HL-60/S4 treated with phorbol 12-myristate 13-acetate at 8.2 ng/mL for 4 days and 3 days (cell line): Measurements from ENCODE around the gene FAM98C.

ENCODE experiments used
- in situ Hi-C: fragments of 300-500 bp; cut with MboI; formaldehyde crosslinking; loops from 2 replicates; pipeline ENCODE4 v1.15.0; 2022; ENCODE audit warnings: low sequenced_read_pairs

The FAM98C gene

GRCh38 chr19:38375748-38376147, 27.1 kb upstream of the FAM98C start:
- in situ Hi-C loops, result no loop called here

- in situ Hi-C loops, result no loop called here
Measured at GRCh38 chr19:38376576-38376975, 26.3 kb upstream of the FAM98C start.

GRCh38 chr19:38377052-38377451, 25.8 kb upstream of the FAM98C start:
- in situ Hi-C loops, result no loop called here

- in situ Hi-C loops, result no loop called here
Measured at GRCh38 chr19:38378866-38379265, 24.0 kb upstream of the FAM98C start.

- in situ Hi-C loops, result no loop called here
Measured at GRCh38 chr19:38381138-38381537, 21.8 kb upstream of the FAM98C start.

GRCh38 chr19:38383184-38383583, 19.7 kb upstream of the FAM98C start:
- in situ Hi-C loops, result no loop called here

- in situ Hi-C loops, result no loop called here
Measured at GRCh38 chr19:38383743-38384142, 19.1 kb upstream of the FAM98C start.

GRCh38 chr19:38384209-38385027, 18.5 kb upstream of the FAM98C start:
- in situ Hi-C loops, result no loop called here

- in situ Hi-C loops, result no loop called here
Measured at GRCh38 chr19:38385057-38385803, 17.7 kb upstream of the FAM98C start.

GRCh38 chr19:38385804-38386257, 17.1 kb upstream of the FAM98C start:
- in situ Hi-C loops, result no loop called here

GRCh38 chr19:38386300-38386970, 16.5 kb upstream of the FAM98C start:
- in situ Hi-C loops, result no loop called here

- in situ Hi-C loops, result no loop called here
Measured at GRCh38 chr19:38386971-38387549, 15.8 kb upstream of the FAM98C start.

GRCh38 chr19:38387550-38388348, 15.1 kb upstream of the FAM98C start, which contains the start of gene GGN:
GGN (minus strand) TSS chr19:38388034; CDS start chr19:38387261, 773 bp downstream.
- in situ Hi-C loops, result no loop called here

- in situ Hi-C loops, result no loop called here
Measured at GRCh38 chr19:38388349-38389100, 14.4 kb upstream of the FAM98C start, which contains the start of gene SPRED3. SPRED3 (plus strand) TSS chr19:38388697; CDS start chr19:38390303, 1,606 bp downstream.

GRCh38 chr19:38389101-38389925, 13.6 kb upstream of the FAM98C start:
- in situ Hi-C loops, result no loop called here

- in situ Hi-C loops, result loop anchor here (10.0 kb wide), 1 partner anchor 235 kb away; no protein-coding TSS in a partner anchor
Measured at GRCh38 chr19:38389957-38390924, 12.7 kb upstream of the FAM98C start.

- in situ Hi-C loops, result loop anchor here (10.0 kb wide), 1 partner anchor 233 kb away; no protein-coding TSS in a partner anchor
Measured at GRCh38 chr19:38391911-38392464, 10.9 kb upstream of the FAM98C start.
